ENCODE results near the gene SPEF1.
"Not testable (repeated sequence)": the region's sequence is repeated elsewhere in the genome, so short reads cannot be mapped to it uniquely, and the experiment has no call there.

Gene SPEF1

GRCh38 chr20:3781153-3781910, at the start of gene SPEF1:
Gene SPEF1 (minus strand): TSS chr20:3781448. CDS start chr20:3781287, 161 bp downstream.
- peak; percentile 70 for DNase-seq (ENCODE audit: low spot score)

GRCh38 chr20:3829891-3830290, 48.6 kb upstream of the SPEF1 start:
- not testable (repeated sequence) for DNase-seq (ENCODE audit: low spot score)

GRCh38 chr20:3828798-3829197, 47.5 kb upstream of the SPEF1 start:
- no peak for DNase-seq (ENCODE audit: low spot score)

- no peak for DNase-seq (ENCODE audit: low spot score)
Observed at GRCh38 chr20:3826420-3826819, 45.2 kb upstream of the SPEF1 start.

GRCh38 chr20:3825526-3825925, 44.3 kb upstream of the SPEF1 start:
- DNase-seq (ENCODE audit: low spot score): no peak

GRCh38 chr20:3823881-3824280, 42.6 kb upstream of the SPEF1 start:
- DNase-seq (ENCODE audit: low spot score): no peak

GRCh38 chr20:3821996-3822395, 40.7 kb upstream of the SPEF1 start:
- no peak for DNase-seq (ENCODE audit: low spot score)

GRCh38 chr20:3820901-3821727, 39.9 kb upstream of the SPEF1 start:
- DNase-seq (ENCODE audit: low spot score): no peak

- peak; percentile 90 for DNase-seq (ENCODE audit: low spot score)
Observed at GRCh38 chr20:3820048-3820900, 39.0 kb upstream of the SPEF1 start, which contains the start of gene AP5S1. Gene AP5S1 (plus strand): TSS chr20:3820547. CDS start chr20:3822118, 1,571 bp downstream.

- no peak for DNase-seq (ENCODE audit: low spot score)
Observed at GRCh38 chr20:3819411-3820047, 38.3 kb upstream of the SPEF1 start.

GRCh38 chr20:3818155-3819151, 37.2 kb upstream of the SPEF1 start:
- no peak for DNase-seq (ENCODE audit: low spot score)

- peak; percentile 53 for DNase-seq (ENCODE audit: low spot score)
Observed at GRCh38 chr20:3815703-3816315, 34.6 kb upstream of the SPEF1 start.

- DNase-seq (ENCODE audit: low spot score): no peak
Observed at GRCh38 chr20:3814928-3815495, 33.8 kb upstream of the SPEF1 start.

- DNase-seq (ENCODE audit: low spot score): no peak
Observed at GRCh38 chr20:3813848-3814581, 32.8 kb upstream of the SPEF1 start.

- no peak for DNase-seq (ENCODE audit: low spot score)
Observed at GRCh38 chr20:3812975-3813847, 32.0 kb upstream of the SPEF1 start.

- DNase-seq (ENCODE audit: low spot score): no peak
Observed at GRCh38 chr20:3812259-3812681, 31.0 kb upstream of the SPEF1 start.

GRCh38 chr20:3811467-3812258, 30.4 kb upstream of the SPEF1 start:
- peak; percentile 95 for DNase-seq (ENCODE audit: low spot score)
